AML-193 (cell line): ENCODE results near the gene KIF5B.
"Not testable (repeated sequence)": the region's sequence is repeated elsewhere in the genome, so short reads cannot be mapped to it uniquely, and the experiment has no call there.

Experiments
- DNase-seq, 2 experiments: peaks; one replicate each; lab custom pipeline; 2025; lab: John Stamatoyannopoulos, UW

KIF5B gene

GRCh38 chr10:32007026-32007425 is 49.2 kb downstream of the KIF5B start:
- no peak for DNase-seq

DNA sequence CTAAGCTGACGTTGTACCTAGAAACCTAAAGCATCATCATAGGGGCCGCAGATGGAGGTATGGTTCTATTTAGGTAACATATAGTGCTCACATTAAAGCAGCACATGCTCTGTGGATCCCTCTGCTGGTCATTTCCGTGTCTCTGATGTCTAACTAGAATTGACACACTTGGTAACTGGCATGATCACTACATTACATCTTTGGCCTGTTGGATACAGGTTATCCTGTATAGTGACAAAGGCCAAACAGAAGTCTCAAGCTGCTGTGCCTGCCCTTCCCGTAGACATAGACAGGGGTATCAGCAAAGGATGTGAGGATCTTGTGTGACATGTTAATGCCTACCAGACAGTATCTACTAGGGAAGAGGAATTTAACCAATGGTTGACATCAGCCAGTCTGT is 51.2 kb downstream of the KIF5B start:
- peak; percentile 57 to 72 for DNase-seq

GRCh38 chr10:32004161-32004591 is 52.0 kb downstream of the KIF5B start:
- DNase-seq: no peak

GRCh38 chr10:32002531-32002930 is 53.7 kb downstream of the KIF5B start:
- no peak for DNase-seq

GRCh38 chr10:32000937-32001336 is 55.3 kb downstream of the KIF5B start:
- DNase-seq: no peak

DNA sequence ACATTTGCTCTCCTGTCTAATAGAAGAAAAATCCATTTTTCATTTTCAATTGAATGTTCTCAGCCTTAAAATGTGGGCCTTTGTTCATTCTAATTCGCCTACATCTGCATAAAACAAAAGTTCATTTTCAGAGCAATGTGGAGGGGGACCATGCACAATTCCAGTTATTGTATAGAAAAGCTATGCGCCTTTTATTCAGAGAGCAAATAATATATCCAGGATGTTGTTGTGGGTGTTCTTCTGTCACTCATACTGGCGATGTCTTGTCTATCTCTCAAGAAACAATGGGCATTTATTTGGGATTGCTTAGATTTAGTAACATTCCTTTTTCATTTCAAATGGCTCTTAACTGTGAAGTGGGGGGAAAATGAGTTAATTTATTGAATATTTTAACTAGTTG is 56.4 kb downstream of the KIF5B start:
- no peak for DNase-seq

DNA sequence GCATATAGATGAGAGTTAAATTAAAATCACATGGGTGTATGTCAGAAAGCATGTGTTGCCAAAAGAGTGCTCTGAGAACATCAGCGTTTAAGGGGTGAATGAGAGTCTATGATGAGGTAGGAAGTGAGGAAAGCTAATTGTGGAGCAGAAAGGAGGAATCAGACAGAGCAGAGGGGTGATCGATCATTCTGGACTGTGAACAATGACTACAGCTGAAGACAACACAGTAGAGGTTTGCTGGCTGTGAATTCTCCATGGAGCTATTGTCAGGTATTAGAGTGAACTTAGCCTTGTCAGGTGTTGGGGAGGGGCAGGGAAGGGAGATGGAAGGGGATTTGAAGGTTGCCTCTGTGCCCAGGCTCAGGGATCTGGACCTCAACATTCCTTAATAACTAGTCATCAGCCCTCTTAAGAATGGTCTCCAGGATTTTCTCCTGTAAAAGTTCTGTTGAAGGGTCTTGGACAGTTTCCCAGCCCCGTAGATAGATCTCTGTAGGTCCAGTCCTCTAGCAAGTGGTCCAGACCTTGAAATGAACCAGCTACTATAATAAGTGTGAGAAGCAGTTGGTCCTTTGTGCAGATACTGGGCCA is 57.1 kb downstream of the KIF5B start:
- DNase-seq: no peak

DNA sequence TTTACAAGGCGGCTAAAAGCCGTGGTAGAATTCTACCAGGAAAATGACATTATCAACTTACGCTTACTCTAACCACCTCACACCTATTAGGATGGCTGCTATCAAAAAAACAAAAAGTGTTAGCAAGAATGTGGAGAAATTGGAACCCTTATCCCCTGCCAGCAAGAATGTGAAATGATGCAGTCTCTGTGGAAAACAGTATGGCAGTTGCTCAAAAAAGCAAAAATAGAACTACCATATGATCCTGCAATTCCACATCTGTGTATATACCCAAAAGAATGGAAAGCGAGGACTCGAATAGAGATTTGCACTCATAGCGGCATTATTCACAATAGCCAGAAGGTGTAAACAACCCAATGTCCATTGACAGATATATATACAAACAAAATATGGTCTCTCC is 61.3 kb downstream of the KIF5B start:
- no peak for DNase-seq

GRCh38 chr10:31990937-31991336 is 65.3 kb downstream of the KIF5B start:
- no peak for DNase-seq

DNA sequence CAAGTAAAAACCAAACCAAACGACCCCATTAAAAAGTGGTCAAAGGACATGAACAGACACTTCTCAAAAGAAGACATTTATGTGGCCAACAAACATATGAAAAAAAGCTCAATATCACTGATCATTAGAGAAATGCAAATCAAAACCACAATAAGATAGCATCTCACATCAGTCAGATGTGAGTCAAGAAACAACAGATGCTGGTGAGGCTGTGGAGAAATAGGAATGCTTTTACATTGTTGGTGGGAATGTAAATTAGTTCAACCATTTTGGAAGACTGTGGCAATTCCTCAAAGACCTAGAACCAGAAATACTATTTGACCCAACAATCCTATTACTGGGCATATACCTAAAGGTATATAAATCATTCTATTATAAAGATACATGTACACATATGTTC is 68.4 kb downstream of the KIF5B start:
- DNase-seq: not testable (repeated sequence)

DNA sequence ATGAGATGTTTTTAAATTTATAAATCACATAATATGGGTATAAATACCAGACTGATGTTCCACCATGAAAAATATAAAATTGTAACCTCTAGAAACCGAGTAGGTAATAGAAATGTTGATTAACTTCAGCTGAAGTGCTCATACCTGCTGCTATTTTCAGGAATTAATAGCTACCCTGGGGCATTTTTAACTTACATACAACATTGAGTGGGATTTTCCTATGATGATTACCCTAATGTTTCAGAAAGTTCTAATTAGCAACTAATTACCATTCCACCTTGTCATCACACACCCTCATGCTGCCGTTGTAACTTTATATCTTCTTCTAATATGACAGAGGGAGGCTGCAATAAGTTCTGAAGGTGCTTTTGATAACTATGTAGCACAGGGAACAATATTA is 74.1 kb downstream of the KIF5B start:
- no peak for DNase-seq

- no peak for DNase-seq
These were observed 75.8 kb downstream of the KIF5B start for GRCh38 chr10:31980471-31980870.

- DNase-seq: not testable (repeated sequence)
These were observed 77.2 kb downstream of the KIF5B start for GRCh38 chr10:31979071-31979470.

DNA sequence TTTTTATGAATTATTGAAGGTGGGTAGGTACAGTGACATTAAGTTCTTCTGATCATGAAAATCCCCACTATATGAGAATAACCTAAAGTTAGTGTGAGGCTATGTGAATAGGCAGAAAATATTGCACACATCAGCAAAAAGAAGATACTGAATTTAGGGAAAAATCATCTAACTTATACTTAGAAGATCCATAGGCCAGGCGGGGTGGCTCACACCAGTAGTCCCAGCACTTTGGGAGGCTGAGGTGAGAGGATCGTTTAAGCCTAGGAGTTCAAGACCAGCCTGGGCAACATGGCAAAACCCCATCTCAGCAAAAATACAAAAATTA is 78.1 kb downstream of the KIF5B start:
- no peak for DNase-seq

- DNase-seq: peak; percentile 74 to 80
These were observed 78.6 kb downstream of the KIF5B start for GRCh38 chr10:31977440-31978155.

DNA sequence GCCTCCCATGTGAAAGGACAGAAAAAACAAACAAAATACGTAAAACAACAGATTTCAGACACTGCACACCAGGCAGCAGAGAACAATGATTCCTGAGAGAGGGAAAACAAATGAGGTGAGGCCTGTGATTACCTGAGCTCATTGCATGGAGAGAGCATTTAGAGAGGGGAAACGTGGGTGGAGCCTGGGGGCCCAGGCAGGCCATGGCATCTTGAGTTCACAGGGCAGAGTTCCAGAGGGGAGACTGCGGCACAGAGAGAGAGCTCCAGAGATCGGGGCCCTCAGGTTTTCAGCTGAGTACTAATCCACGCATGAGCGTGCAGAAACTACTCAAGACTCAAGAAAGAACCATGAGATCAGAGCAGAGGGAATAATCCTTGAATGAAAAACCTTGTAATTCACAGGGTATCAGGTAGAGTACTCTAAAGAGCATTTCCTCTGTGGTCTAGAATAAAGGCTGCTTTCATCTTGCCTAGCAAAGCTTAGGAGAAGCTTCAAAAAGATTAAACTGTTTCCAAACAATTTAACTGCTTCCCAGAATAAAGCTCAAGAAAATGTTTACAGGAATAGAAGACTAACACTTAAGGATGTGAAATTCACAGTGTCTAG is 81.0 kb downstream of the KIF5B start:
- no peak for DNase-seq

- no peak for DNase-seq
These were observed 81.6 kb downstream of the KIF5B start for GRCh38 chr10:31974434-31975124.

GRCh38 chr10:31972519-31973041 is 83.6 kb downstream of the KIF5B start:
- DNase-seq: peak; percentile 46 to 56

DNA sequence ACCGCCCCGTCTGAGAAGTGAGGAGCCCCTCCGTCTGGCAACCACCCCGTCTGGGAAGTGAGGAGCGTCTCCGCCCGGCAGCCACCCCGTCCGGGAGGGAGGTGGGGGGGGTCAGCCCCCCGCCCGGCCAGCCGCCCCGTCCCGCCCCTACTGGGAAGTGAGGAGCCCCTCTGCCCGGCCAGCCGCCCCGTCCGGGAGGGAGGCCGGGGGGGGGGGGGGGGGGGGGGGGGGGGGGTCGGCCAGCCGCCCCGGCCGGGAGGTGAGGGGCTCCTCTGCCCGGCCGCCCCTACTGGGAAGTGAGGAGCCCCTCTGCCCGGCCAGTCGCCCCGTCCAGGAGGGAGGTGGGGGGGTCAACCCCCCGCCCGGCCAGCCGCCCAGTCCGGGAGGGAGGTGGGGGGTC is 86.4 kb downstream of the KIF5B start:
- not testable (repeated sequence) for DNase-seq

- no peak for DNase-seq
These were observed 92.6 kb downstream of the KIF5B start for GRCh38 chr10:31963589-31963980.

DNA sequence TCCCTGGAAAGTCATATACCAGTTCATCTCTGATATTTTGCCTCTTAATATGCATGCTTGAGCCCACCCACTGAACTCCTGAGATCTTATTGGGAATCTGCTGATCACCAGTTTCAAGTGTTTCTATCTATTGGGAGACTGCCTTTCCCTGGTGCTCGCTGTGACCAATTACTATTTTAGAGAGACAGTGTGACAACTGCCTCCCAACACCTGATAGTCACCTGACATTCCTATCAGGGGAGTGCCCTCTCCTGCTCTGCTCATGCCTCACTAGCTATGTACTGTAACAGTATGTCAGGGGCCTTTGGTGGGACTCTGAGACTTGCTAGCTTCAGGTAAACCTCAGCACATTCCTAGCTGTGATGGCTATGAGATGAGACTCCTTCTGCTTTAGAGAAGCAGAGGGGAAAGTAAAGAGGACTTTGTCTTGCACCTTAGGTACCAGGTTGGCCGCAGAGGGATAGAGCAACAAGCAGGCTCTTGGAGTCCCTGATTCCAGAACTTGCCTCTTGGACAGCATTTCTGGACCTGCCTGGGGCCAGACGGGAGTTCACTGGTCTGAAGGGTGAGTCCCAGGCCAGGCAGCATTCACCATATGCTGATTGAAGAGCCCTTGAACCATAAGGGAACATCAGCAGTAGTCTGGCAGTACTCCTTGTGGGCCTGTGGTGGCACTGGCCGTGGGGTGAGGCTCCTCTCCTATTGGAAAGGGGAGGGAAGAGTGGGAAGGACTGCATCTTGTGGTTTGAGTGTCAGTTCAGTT is 93.2 kb downstream of the KIF5B start:
- DNase-seq: no peak
